Activated CD8-positive, alpha-beta T cell treated with anti-CD3 and anti-CD28 coated beads, Interleukin-2, amount 10 ng/mL, durations not matched to agents 7 days and 5 days (primary cell): ENCODE measurements around the gene FBXL13. TPM values are rescaled to one million over a fixed set of nuclear protein-coding genes. Genes with fewer than 3 reads are reported as not detected.
"Not testable (repeated sequence)": the region's sequence is repeated elsewhere in the genome, so short reads cannot be mapped to it uniquely, and the experiment has no call there.

Experiments
- ATAC-seq: fragments of 150-1000 bp; cut with Tn5 transposase; one replicate; pipeline ENCODE4 v1.10.0; 2021; ENCODE audit warnings: moderate library complexity
- CTCF ChIA-PET: fragments of 350-600 bp; sonication (Branson Sonifier 250); formaldehyde crosslinking; loops from one replicate; lab custom pipeline; 2021; ENCODE audit warnings: antibody characterized with exemption; lab: Charles Lee
- POLR2A ChIA-PET: fragments of 350-600 bp; sonication (Branson Sonifier 250); formaldehyde crosslinking; loops from one replicate; lab custom pipeline; 2021; ENCODE audit warnings: antibody characterized with exemption; lab: Charles Lee
- DNase-seq: peaks from one replicate; pipeline ENCODE4 v3.0.0-alpha.2; 2020
- H3K27ac Mint-ChIP-seq: one replicate; pipeline ENCODE4 v1.8.0; 2021; ENCODE audit warnings: mild to moderate bottlenecking, mixed read lengths
- H3K27me3 Mint-ChIP-seq: one replicate; pipeline ENCODE4 v1.8.0; 2021; ENCODE audit warnings: low read depth, mixed read lengths
- H3K36me3 Mint-ChIP-seq: one replicate; pipeline ENCODE4 v1.8.0; 2021; ENCODE audit warnings: low read depth, mixed read lengths
- H3K4me1 Mint-ChIP-seq: one replicate; pipeline ENCODE4 v1.8.0; 2021; ENCODE audit warnings: low read depth, mixed read lengths
- H3K4me3 Mint-ChIP-seq: one replicate; pipeline ENCODE4 v1.8.0; 2021; ENCODE audit warnings: mild to moderate bottlenecking, mixed read lengths
- H3K9me3 Mint-ChIP-seq: one replicate; pipeline ENCODE4 v1.8.0; 2022; ENCODE audit warnings: mixed read lengths; ENCODE audit not compliant: insufficient read depth
- total RNA-seq, 2 experiments: library from RNA; stranded (reverse); gene quantifications; one replicate each; pipeline ENCODE4 v1.2.3, GENCODE V29; 2021

Gene FBXL13
- total RNA-seq, 2 experiments from 2014 or later, result 0.13 to 0.34 TPM

- H3K27me3 Mint-ChIP-seq, DNase-seq, CTCF ChIA-PET, H3K4me3 Mint-ChIP-seq, H3K4me1 Mint-ChIP-seq, H3K9me3 Mint-ChIP-seq, POLR2A ChIA-PET, H3K27ac Mint-ChIP-seq, H3K36me3 Mint-ChIP-seq, ATAC-seq: not testable (repeated sequence)
These were observed 18.6 kb downstream of the FBXL13 start for GRCh38 chr7:103056006-103056405.

GRCh38 chr7:103051519-103051918, 23.1 kb downstream of the FBXL13 start:
- ATAC-seq, result no peak
- H3K9me3 Mint-ChIP-seq, result peaks cover 10% of the 10 kb centered on the region
- CTCF ChIA-PET, result no interaction called here

GRCh38 chr7:103048833-103049232, 25.8 kb downstream of the FBXL13 start:
- DNase-seq, result no peak
- H3K9me3 Mint-ChIP-seq, result peaks cover 10% of the 10 kb centered on the region
- ATAC-seq, result no peak
- ChIA-PET CTCF (no interaction called here), POLR2A (no interaction called here)
- H3K4me1 Mint-ChIP-seq, result no peaks in the 10 kb centered on the region
- H3K27ac Mint-ChIP-seq, result no peak overlapping the region
- no peaks in the 10 kb centered on the region for H3K27me3 Mint-ChIP-seq
- H3K36me3 Mint-ChIP-seq, result peaks cover 4% of the 10 kb centered on the region
- H3K4me3 Mint-ChIP-seq, result no peak overlapping the region

More at GRCh38 chr7:103051519-103051918, 23.1 kb downstream of the FBXL13 start:
- no peak overlapping the region for H3K4me3 Mint-ChIP-seq
- H3K4me1 Mint-ChIP-seq, result no peaks in the 10 kb centered on the region
- H3K27ac Mint-ChIP-seq, result no peak overlapping the region
- no peaks in the 10 kb centered on the region for H3K27me3 Mint-ChIP-seq
- POLR2A ChIA-PET, result no interaction called here
- H3K36me3 Mint-ChIP-seq, result peaks cover 4% of the 10 kb centered on the region
- DNase-seq, result no peak

GRCh38 chr7:103041815-103042214, 32.8 kb downstream of the FBXL13 start:
- POLR2A ChIA-PET, H3K27me3 Mint-ChIP-seq, H3K9me3 Mint-ChIP-seq, H3K4me3 Mint-ChIP-seq, CTCF ChIA-PET, H3K4me1 Mint-ChIP-seq, ATAC-seq, DNase-seq, H3K36me3 Mint-ChIP-seq, H3K27ac Mint-ChIP-seq: not testable (repeated sequence)

- DNase-seq, H3K4me1 Mint-ChIP-seq, H3K9me3 Mint-ChIP-seq, H3K36me3 Mint-ChIP-seq, CTCF ChIA-PET, POLR2A ChIA-PET, ATAC-seq, H3K27me3 Mint-ChIP-seq, H3K4me3 Mint-ChIP-seq, H3K27ac Mint-ChIP-seq: not testable (repeated sequence)
These were observed 36.5 kb downstream of the FBXL13 start for GRCh38 chr7:103037823-103038739.

- no peak for DNase-seq
- peaks cover 3% of the 10 kb centered on the region for H3K27me3 Mint-ChIP-seq
- H3K4me1 Mint-ChIP-seq, result no peaks in the 10 kb centered on the region
- H3K27ac Mint-ChIP-seq, result no peak overlapping the region
- H3K9me3 Mint-ChIP-seq, result no peaks in the 10 kb centered on the region
- ATAC-seq, result no peak
- H3K4me3 Mint-ChIP-seq, result no peak overlapping the region
- CTCF ChIA-PET, result no interaction called here
- POLR2A ChIA-PET, result no interaction called here
- H3K36me3 Mint-ChIP-seq, result no peaks in the 10 kb centered on the region
These were observed 37.1 kb downstream of the FBXL13 start for GRCh38 chr7:103037476-103037822.

- DNase-seq, H3K9me3 Mint-ChIP-seq, CTCF ChIA-PET, POLR2A ChIA-PET, H3K27me3 Mint-ChIP-seq, H3K4me3 Mint-ChIP-seq, H3K4me1 Mint-ChIP-seq, H3K36me3 Mint-ChIP-seq, H3K27ac Mint-ChIP-seq, ATAC-seq: not testable (repeated sequence)
These were observed 40.3 kb downstream of the FBXL13 start for GRCh38 chr7:103034318-103034717.

- H3K4me1 Mint-ChIP-seq, result no peaks in the 10 kb centered on the region
- H3K36me3 Mint-ChIP-seq, result no peaks in the 10 kb centered on the region
- H3K9me3 Mint-ChIP-seq, result no peaks in the 10 kb centered on the region
- ChIA-PET CTCF (no interaction called here), POLR2A (no interaction called here)
- H3K4me3 Mint-ChIP-seq, result no peak overlapping the region
- peaks cover 2% of the 10 kb centered on the region for H3K27me3 Mint-ChIP-seq
- DNase-seq, result no peak
- no peak overlapping the region for H3K27ac Mint-ChIP-seq
- ATAC-seq, result no peak
These were observed 42.8 kb downstream of the FBXL13 start for GRCh38 chr7:103031781-103032180.

- ChIA-PET POLR2A (no interaction called here), CTCF (no interaction called here)
- Mint-ChIP-seq H3K4me3 (no peak overlapping the region), H3K36me3 (no peaks in the 10 kb centered on the region), H3K27ac (no peak overlapping the region), H3K4me1 (no peaks in the 10 kb centered on the region), H3K9me3 (no peaks in the 10 kb centered on the region), H3K27me3 (peaks cover 2% of the 10 kb centered on the region)
- DNase-seq, result no peak
- no peak for ATAC-seq
These were observed 43.6 kb downstream of the FBXL13 start for GRCh38 chr7:103031024-103031423.

GRCh38 chr7:103025341-103025740, 49.3 kb downstream of the FBXL13 start:
- ATAC-seq, result no peak
- Mint-ChIP-seq H3K9me3 (peaks cover 6% of the 10 kb centered on the region), H3K4me1 (no peaks in the 10 kb centered on the region), H3K36me3 (no peaks in the 10 kb centered on the region), H3K4me3 (no peak overlapping the region), H3K27me3 (no peaks in the 10 kb centered on the region), H3K27ac (no peak overlapping the region)
- DNase-seq, result no peak
- ChIA-PET CTCF (no interaction called here), POLR2A (no interaction called here)

- H3K27ac Mint-ChIP-seq, DNase-seq, H3K36me3 Mint-ChIP-seq, H3K4me1 Mint-ChIP-seq, CTCF ChIA-PET, H3K4me3 Mint-ChIP-seq, H3K9me3 Mint-ChIP-seq, H3K27me3 Mint-ChIP-seq, ATAC-seq, POLR2A ChIA-PET: not testable (repeated sequence)
These were observed 51.0 kb downstream of the FBXL13 start for GRCh38 chr7:103023578-103023977.

GRCh38 chr7:103021490-103021889, 53.1 kb downstream of the FBXL13 start:
- CTCF ChIA-PET, result not testable (repeated sequence)

More at GRCh38 chr7:103021490-103021889, 53.1 kb downstream of the FBXL13 start:
- H3K36me3 Mint-ChIP-seq, H3K9me3 Mint-ChIP-seq, H3K4me3 Mint-ChIP-seq, H3K27ac Mint-ChIP-seq, H3K27me3 Mint-ChIP-seq, DNase-seq, H3K4me1 Mint-ChIP-seq, ATAC-seq, POLR2A ChIA-PET: not testable (repeated sequence)
